Astrocyte (in vitro differentiated cells and primary cell): Measurements from ENCODE around the gene HLCS. TPM values are rescaled to one million over a fixed set of nuclear protein-coding genes. Genes with fewer than 3 reads are reported as not detected.

ENCODE experiments used
- DNase-seq: peaks from one replicate; pipeline ENCODE4 v3.0.0-alpha.2; 2010; ENCODE audit warnings: low read depth
- FAIRE-seq: peaks from 2 replicates; lab custom pipeline; 2011; peaks lifted over from hg19 to GRCh38; lab: Jason Lieb, UNC
- H2AFZ ChIP-seq: 2 replicates; pipeline ENCODE4 v1.6.0; 2012; ENCODE audit warnings: low read depth, low read length, inconsistent platforms
- H3K27ac ChIP-seq: 2 replicates; pipeline ENCODE4 v1.5.1; 2011; ENCODE audit warnings: low read depth, low read length, inconsistent platforms
- H3K27me3 ChIP-seq: 2 replicates; pipeline ENCODE4 v1.6.0; 2011; ENCODE audit warnings: low read length, inconsistent platforms; ENCODE audit not compliant: insufficient read depth
- H3K36me3 ChIP-seq: 2 replicates; pipeline ENCODE4 v1.5.1; 2011; ENCODE audit warnings: low read length, inconsistent platforms; ENCODE audit not compliant: insufficient read depth
- H3K4me1 ChIP-seq: 2 replicates; pipeline ENCODE4 v1.5.1; 2011; ENCODE audit warnings: low read length, inconsistent platforms; ENCODE audit not compliant: insufficient read depth
- H3K4me2 ChIP-seq: 2 replicates; pipeline ENCODE4 v1.6.0; 2012; ENCODE audit warnings: low read length, inconsistent platforms
- H3K4me3 ChIP-seq: 2 replicates; pipeline ENCODE4 v1.5.1; 2011; ENCODE audit warnings: low read depth, mild to moderate bottlenecking, low read length, inconsistent platforms; ENCODE audit not compliant: insufficient read depth
- H3K79me2 ChIP-seq: 2 replicates; pipeline ENCODE4 v1.6.0; 2012; ENCODE audit warnings: mild to moderate bottlenecking, low read length, inconsistent platforms; ENCODE audit not compliant: insufficient read depth
- H3K9ac ChIP-seq: 2 replicates; pipeline ENCODE4 v1.6.0; 2012; ENCODE audit warnings: mild to moderate bottlenecking, low read length, inconsistent platforms
- H3K9me3 ChIP-seq: 2 replicates; pipeline ENCODE4 v1.5.1; 2012; ENCODE audit warnings: low read depth, mild to moderate bottlenecking, low read length, inconsistent platforms; ENCODE audit not compliant: insufficient read depth
- H4K20me1 ChIP-seq: 2 replicates; pipeline ENCODE4 v1.6.0; 2012; ENCODE audit warnings: low read length, inconsistent platforms; ENCODE audit not compliant: insufficient read depth
- H3K27ac Mint-ChIP-seq: one replicate; pipeline ENCODE4 v1.8.0; 2021; ENCODE audit warnings: mild to moderate bottlenecking, mixed read lengths; ENCODE audit not compliant: unreplicated experiment
- H3K27me3 Mint-ChIP-seq: one replicate; pipeline ENCODE4 v1.8.0; 2021; ENCODE audit warnings: low read depth, mixed read lengths; ENCODE audit not compliant: unreplicated experiment
- H3K36me3 Mint-ChIP-seq: one replicate; pipeline ENCODE4 v1.8.0; 2021; ENCODE audit warnings: low read depth, mixed read lengths; ENCODE audit not compliant: unreplicated experiment
- H3K4me1 Mint-ChIP-seq: one replicate; pipeline ENCODE4 v1.8.0; 2021; ENCODE audit warnings: low read depth, mixed read lengths; ENCODE audit not compliant: unreplicated experiment
- H3K4me3 Mint-ChIP-seq: one replicate; pipeline ENCODE4 v1.8.0; 2021; ENCODE audit warnings: mild to moderate bottlenecking, moderate library complexity, mixed read lengths; ENCODE audit not compliant: unreplicated experiment
- H3K9me3 Mint-ChIP-seq: one replicate; pipeline ENCODE4 v1.8.0; 2021; ENCODE audit warnings: mild to moderate bottlenecking, mixed read lengths; ENCODE audit not compliant: unreplicated experiment
- EZH2 ChIP-seq: IDR thresholded peaks from 2 replicates; pipeline ENCODE4 v1.6.1; 2012; ENCODE audit warnings: mild to moderate bottlenecking, low read length, inconsistent platforms; ENCODE audit not compliant: insufficient read depth
- total RNA-seq: library from RNA; stranded (reverse); gene quantifications from 2 replicates; pipeline ENCODE4 v1.2.1, GENCODE V29; 2021
- TF ChIP-seq, protein P1 (sequence below): IDR thresholded peaks from 2 replicates; pipeline ENCODE4 v1.5.1; 2011; ENCODE audit warnings: low read depth, mild to moderate bottlenecking, inconsistent platforms, low read length, moderate library complexity; ENCODE audit not compliant: insufficient read depth

Gene HLCS
- total RNA-seq, 1 donor from 2014 or later, result 20.9 TPM

GRCh38 chr21:36910581-36911307, 55.7 kb downstream of the HLCS start:
- Histone ChIP-seq H3K4me3 (no peak overlapping the region), H3K27me3 (no peaks in the 10 kb centered on the region), H3K9ac (peak overlapping the region; percentile 73), H3K27ac (peak overlapping the region; percentile 99), H4K20me1 (no peaks in the 10 kb centered on the region), H3K4me1 (peaks cover 22% of the 10 kb centered on the region), H2AFZ (peak overlapping the region; percentile 9), H3K9me3 (no peaks in the 10 kb centered on the region), H3K4me2 (no peak overlapping the region), H3K36me3 (no peaks in the 10 kb centered on the region), H3K79me2 (peaks cover 8% of the 10 kb centered on the region)
- Mint-ChIP-seq H3K9me3 (no peaks in the 10 kb centered on the region), H3K4me1 (peaks cover 5% of the 10 kb centered on the region), H3K27me3 (no peaks in the 10 kb centered on the region), H3K4me3 (no peak overlapping the region), H3K36me3 (peaks cover 7% of the 10 kb centered on the region), H3K27ac (no peak overlapping the region)
- no peak for FAIRE-seq
- TF ChIP-seq, protein P1, sequence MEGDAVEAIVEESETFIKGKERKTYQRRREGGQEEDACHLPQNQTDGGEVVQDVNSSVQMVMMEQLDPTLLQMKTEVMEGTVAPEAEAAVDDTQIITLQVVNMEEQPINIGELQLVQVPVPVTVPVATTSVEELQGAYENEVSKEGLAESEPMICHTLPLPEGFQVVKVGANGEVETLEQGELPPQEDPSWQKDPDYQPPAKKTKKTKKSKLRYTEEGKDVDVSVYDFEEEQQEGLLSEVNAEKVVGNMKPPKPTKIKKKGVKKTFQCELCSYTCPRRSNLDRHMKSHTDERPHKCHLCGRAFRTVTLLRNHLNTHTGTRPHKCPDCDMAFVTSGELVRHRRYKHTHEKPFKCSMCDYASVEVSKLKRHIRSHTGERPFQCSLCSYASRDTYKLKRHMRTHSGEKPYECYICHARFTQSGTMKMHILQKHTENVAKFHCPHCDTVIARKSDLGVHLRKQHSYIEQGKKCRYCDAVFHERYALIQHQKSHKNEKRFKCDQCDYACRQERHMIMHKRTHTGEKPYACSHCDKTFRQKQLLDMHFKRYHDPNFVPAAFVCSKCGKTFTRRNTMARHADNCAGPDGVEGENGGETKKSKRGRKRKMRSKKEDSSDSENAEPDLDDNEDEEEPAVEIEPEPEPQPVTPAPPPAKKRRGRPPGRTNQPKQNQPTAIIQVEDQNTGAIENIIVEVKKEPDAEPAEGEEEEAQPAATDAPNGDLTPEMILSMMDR, result no peak
- no peak for TF ChIP-seq EZH2
- peak; percentile 70 for DNase-seq

DNA sequence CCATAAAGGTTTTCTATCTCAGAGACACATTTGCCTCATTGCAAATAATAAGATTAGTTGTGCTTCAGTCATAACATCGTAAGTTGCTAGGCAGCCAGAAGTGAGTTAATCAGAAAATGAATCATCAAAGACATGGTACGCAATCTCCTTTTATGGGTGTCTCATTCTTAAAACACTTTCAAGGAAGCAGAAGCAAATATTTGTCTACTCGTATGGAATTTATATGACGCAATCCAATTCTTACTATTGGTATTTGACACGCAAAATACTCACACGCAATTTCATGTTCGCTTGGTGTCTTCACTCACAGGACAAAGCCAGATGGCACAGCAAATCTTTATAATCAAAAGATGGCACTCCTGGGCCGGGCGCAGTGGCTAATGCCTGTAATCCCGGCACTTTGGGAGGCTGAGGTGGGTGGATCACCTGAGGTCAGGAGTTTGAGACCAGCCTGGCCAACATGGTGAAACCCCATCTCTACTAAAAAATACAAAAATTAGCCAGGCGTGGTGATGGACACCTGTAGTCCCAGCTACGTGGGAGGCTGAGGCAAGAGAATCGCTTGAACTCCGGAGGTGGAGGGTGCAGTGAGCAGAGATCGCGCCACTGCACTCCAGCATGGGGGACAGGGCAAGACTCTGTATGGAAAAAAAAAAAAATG, 56.4 kb downstream of the HLCS start:
- H3K4me1 ChIP-seq, result peaks cover 22% of the 10 kb centered on the region
- H3K36me3 Mint-ChIP-seq, result peaks cover 5% of the 10 kb centered on the region
- H3K27me3 Mint-ChIP-seq, result no peaks in the 10 kb centered on the region
- DNase-seq (peak; percentile 99), FAIRE-seq (peak; percentile 90)
- H3K27ac ChIP-seq, result peak overlapping the region; percentile 99
- H3K9ac ChIP-seq, result peak overlapping the region; percentile 85
- H3K4me2 ChIP-seq, result peak overlapping the region; percentile 57
- H3K36me3 ChIP-seq, result no peaks in the 10 kb centered on the region
- H2AFZ ChIP-seq, result no peak overlapping the region
- H3K9me3 ChIP-seq, result no peaks in the 10 kb centered on the region
- H3K27me3 ChIP-seq, result no peaks in the 10 kb centered on the region
- no peaks in the 10 kb centered on the region for H3K9me3 Mint-ChIP-seq
- no peaks in the 10 kb centered on the region for H4K20me1 ChIP-seq
- H3K4me3 ChIP-seq, result no peak overlapping the region
- peaks cover 5% of the 10 kb centered on the region for H3K4me1 Mint-ChIP-seq
- TF ChIP-seq EZH2, result no peak
- TF ChIP-seq, protein P1, result no peak
- peaks cover 8% of the 10 kb centered on the region for H3K79me2 ChIP-seq
- H3K4me3 Mint-ChIP-seq, result no peak overlapping the region
- peak overlapping the region; percentile 54 for H3K27ac Mint-ChIP-seq

DNA sequence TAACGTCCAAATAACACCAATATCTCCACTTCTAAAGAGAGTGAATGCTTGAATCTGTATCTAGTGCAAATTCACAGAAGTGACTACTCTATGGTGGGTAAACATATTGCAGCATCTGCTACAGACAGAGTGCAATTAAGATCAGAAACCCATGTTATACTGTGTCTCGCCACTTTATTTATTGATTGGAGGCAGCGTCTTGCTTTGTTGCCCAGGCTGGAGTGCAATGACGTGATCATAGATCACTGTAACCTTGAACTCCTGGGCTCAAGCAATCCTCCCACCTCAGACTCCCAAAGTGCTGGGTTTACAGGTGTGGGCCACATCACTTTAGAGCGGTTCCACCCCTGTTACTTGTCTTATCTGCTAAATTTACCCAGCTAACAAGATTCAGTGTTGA, 57.0 kb downstream of the HLCS start:
- FAIRE-seq, result no peak
- H3K36me3 Mint-ChIP-seq, result peaks cover 4% of the 10 kb centered on the region
- Histone ChIP-seq H3K9ac (peak overlapping the region; percentile 85), H3K27me3 (no peaks in the 10 kb centered on the region), H3K9me3 (no peaks in the 10 kb centered on the region), H3K79me2 (peaks cover 8% of the 10 kb centered on the region), H3K36me3 (no peaks in the 10 kb centered on the region), H3K4me3 (no peak overlapping the region), H2AFZ (no peak overlapping the region), H4K20me1 (no peaks in the 10 kb centered on the region), H3K4me1 (peaks cover 22% of the 10 kb centered on the region), H3K4me2 (peak overlapping the region; percentile 57), H3K27ac (peak overlapping the region; percentile 99)
- H3K4me3 Mint-ChIP-seq, result no peak overlapping the region
- H3K27ac Mint-ChIP-seq, result peak overlapping the region; percentile 54
- no peaks in the 10 kb centered on the region for H3K9me3 Mint-ChIP-seq
- TF ChIP-seq EZH2, result no peak
- TF ChIP-seq, protein P1, result no peak
- peak; percentile 22 for DNase-seq
- H3K27me3 Mint-ChIP-seq, result no peaks in the 10 kb centered on the region
- peaks cover 5% of the 10 kb centered on the region for H3K4me1 Mint-ChIP-seq
